ENCODE data around the gene HOMEZ. TPM values are rescaled to one million over a fixed set of nuclear protein-coding genes. Genes with fewer than 3 reads are reported as not detected.

The HOMEZ gene
- total RNA-seq, 1 experiment from 2014 or later = 6.2 TPM

DNA sequence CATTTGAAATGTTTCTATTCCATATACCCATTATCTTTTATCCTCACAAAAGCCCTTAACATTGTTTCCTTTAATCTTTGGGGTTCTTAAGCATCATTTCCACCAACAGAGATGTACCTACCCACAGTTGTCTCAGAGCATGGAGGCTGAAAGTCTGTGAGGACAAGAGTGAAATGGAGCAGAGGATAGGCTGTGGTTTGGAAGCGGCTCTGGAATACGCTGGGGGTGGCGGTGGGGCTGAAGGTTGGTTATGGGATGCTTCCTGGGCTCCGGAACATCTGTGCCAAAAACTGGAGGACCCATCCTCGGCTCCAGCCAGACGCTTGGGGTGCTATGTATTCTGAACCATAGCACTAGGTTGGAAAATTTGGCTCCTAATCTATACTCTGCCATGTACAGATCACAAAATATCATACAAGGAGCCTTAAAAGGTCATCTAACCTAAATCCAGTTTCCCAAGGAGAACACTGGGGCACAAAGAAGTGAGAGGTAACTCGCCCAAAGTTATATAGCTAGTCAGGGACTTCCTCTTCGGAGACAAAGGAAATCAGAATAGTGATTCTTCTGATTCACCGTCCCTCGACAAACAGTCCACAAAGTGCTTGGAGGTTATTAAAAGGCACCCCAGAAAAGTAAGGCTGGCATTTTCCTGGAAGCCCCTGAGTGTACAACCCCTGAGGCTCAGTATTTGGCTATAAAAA, 14.2 kb upstream of the HOMEZ start:
- H2BK12ac ChIP-seq (ENCODE audit: insufficient read length, low read depth, low read length) = no peak overlapping the region
- DNase-seq = no peak
- TF ChIP-seq, protein P1, sequence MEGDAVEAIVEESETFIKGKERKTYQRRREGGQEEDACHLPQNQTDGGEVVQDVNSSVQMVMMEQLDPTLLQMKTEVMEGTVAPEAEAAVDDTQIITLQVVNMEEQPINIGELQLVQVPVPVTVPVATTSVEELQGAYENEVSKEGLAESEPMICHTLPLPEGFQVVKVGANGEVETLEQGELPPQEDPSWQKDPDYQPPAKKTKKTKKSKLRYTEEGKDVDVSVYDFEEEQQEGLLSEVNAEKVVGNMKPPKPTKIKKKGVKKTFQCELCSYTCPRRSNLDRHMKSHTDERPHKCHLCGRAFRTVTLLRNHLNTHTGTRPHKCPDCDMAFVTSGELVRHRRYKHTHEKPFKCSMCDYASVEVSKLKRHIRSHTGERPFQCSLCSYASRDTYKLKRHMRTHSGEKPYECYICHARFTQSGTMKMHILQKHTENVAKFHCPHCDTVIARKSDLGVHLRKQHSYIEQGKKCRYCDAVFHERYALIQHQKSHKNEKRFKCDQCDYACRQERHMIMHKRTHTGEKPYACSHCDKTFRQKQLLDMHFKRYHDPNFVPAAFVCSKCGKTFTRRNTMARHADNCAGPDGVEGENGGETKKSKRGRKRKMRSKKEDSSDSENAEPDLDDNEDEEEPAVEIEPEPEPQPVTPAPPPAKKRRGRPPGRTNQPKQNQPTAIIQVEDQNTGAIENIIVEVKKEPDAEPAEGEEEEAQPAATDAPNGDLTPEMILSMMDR (conservative IDR thresholded peaks at IDR 0.05) = no peak
- no peaks in the 10 kb centered on the region for H3K9me3 ChIP-seq (ENCODE audit: control insufficient read depth, low read depth, low read length)
- H3K27ac ChIP-seq (ENCODE audit: insufficient read length, low read depth, low read length) = no peak overlapping the region
- H3K9ac ChIP-seq (ENCODE audit: extremely low read depth, insufficient read length, low read length) = peak overlapping the region; percentile 21
- H2AK5ac ChIP-seq (ENCODE audit: insufficient read length, low read length) = no peak overlapping the region
- H3K4me1 Mint-ChIP-seq = peaks cover 10 to 18% of the 10 kb centered on the region in 2 experiments
- H4K91ac ChIP-seq (ENCODE audit: insufficient read length, low read depth, low read length) = no peak overlapping the region
- H4K8ac ChIP-seq (replicated peaks; ENCODE audit: insufficient read length, low read depth, low read length) = no peak overlapping the region
- H3K36me3 Mint-ChIP-seq (ENCODE audit: insufficient read depth in 1 of 3, low read depth in 3 of 3) = peaks cover 0 to 10% (median 0%) of the 10 kb centered on the region in 3 experiments; a peak in 1 of 7 replicates
- no peak overlapping the region for H3T11ph ChIP-seq (ENCODE audit: low read length)
- no peak overlapping the region for H2BK15ac ChIP-seq (ENCODE audit: low read depth, low read length)
- H2AFZ ChIP-seq (ENCODE audit: low read length) = no peak overlapping the region
- H3K14ac ChIP-seq (ENCODE audit: insufficient read depth, low read length) = no peak overlapping the region
- H3K18ac ChIP-seq (ENCODE audit: insufficient read length, low read depth, low read length) = no peak overlapping the region
- H3K79me1 ChIP-seq (ENCODE audit: insufficient read depth, low read depth, low read length, poor library complexity, severe bottlenecking) = no peaks in the 10 kb centered on the region
- peaks cover 76% of the 10 kb centered on the region for H3K27me3 Mint-ChIP-seq (ENCODE audit: low read depth)
- no peak overlapping the region for H3K56ac ChIP-seq (ENCODE audit: insufficient read length, low read depth, low read length)
- no peaks in the 10 kb centered on the region for H3K79me2 ChIP-seq (ENCODE audit: insufficient read depth, low read length)
- H3K4me2 ChIP-seq (ENCODE audit: insufficient read depth, insufficient read length, low read length) = peak overlapping the region; percentile 84
- H2BK5ac ChIP-seq (ENCODE audit: insufficient read length, low read length) = no peak overlapping the region
- no peak overlapping the region for H2BK20ac ChIP-seq (ENCODE audit: low read depth, low read length, poor library complexity, severe bottlenecking)
- H3K4ac ChIP-seq (ENCODE audit: low read depth, low read length) = no peak overlapping the region
- H3K27ac Mint-ChIP-seq = no peak overlapping the region
- WGBS (ENCODE audit: extremely low coverage, insufficient read length, low lambda C conversion rate) = no CpG with 5 or more reads among the region's 10 CpGs
- H3K4me1 ChIP-seq (ENCODE audit: insufficient read depth, low read length) = no peaks in the 10 kb centered on the region
- H4K20me1 ChIP-seq (ENCODE audit: control insufficient read depth, insufficient read depth, insufficient read length) = no peaks in the 10 kb centered on the region
- no peaks in the 10 kb centered on the region; a peak in 1 of 5 replicates for H3K9me3 Mint-ChIP-seq
- H3K4me3 Mint-ChIP-seq = peak overlapping the region; percentile 84 to 89
- peaks cover 25% of the 10 kb centered on the region for H3K27me3 ChIP-seq (ENCODE audit: insufficient read depth, low read length)
- no peak overlapping the region for H4K5ac ChIP-seq (ENCODE audit: insufficient read length, low read depth, low read length)
- peaks cover 17% of the 10 kb centered on the region for H3K23me2 ChIP-seq (ENCODE audit: insufficient read length, low read depth, low read length, poor library complexity, severe bottlenecking)
- H2BK120ac ChIP-seq (ENCODE audit: low read depth, low read length, poor library complexity, severe bottlenecking) = no peak overlapping the region
- H3K23ac ChIP-seq (ENCODE audit: insufficient read length, low read depth, low read length) = no peak overlapping the region
